HG03432 (cell line): ENCODE data around the gene IER5L.
"Not testable (repeated sequence)": the region's sequence is repeated elsewhere in the genome, so short reads cannot be mapped to it uniquely, and the experiment has no call there.

ENCODE experiments used
- ATAC-seq: cut with Tn5 transposase; IDR thresholded peaks from one replicate; pipeline ENCODE4 v1.9.1; 2021; ENCODE audit warnings: mild to moderate bottlenecking, moderate library complexity; ENCODE audit not compliant: unreplicated experiment

Gene IER5L

DNA sequence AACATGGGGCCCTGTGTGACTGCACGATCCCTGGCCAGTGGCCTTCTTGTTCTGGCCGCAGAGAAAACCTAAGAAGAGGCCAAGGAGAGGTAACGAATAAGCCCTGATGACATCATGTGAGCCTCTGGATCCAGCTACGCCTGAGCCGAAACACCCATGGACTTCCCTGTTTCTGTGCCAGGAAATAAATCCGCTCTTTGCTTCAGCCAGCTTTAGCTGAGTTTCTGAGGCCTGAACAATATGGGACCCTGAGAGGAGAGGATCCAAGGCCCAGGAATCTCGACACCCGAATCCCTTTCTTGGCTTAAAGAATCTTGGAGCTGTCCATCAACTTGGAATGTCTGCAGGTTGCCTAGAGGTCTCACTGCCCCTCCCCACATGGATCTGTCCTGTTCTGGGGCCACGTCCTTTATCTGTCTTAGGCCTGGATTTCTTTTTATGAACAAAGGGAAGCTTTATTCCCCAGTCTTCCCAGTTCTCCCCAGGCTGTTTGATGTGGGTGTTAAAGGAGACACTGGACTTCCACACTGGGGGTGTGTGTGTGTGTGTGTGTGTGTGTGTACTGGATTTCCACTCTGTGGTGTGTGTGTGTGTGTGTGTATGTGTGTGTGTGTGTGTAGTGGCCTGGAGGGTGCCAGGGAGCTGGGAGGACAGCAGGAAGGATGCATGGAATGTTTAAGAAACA lies 13.7 kb downstream of the IER5L start:
- ATAC-seq: no peak

DNA sequence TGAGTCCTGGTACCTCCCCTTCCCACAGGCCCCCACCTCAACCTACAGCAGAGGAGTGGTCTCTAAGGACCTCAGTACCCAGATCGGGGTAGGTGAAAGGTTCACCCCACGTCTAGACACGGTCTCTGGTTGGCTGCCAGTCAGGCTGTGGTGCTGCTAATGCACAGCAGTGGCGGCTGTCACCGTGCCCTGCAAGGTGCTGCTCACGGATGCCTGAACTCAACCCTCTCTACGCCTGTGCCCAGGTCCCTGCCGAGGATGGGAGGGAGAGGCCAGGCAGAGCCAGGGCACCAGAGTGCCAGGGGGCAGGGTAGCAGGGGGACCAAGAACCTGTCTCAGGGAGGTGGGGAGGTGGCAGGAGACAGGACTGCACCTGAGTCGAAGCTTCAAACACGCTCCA lies 14.3 kb downstream of the IER5L start:
- ATAC-seq: no peak

DNA sequence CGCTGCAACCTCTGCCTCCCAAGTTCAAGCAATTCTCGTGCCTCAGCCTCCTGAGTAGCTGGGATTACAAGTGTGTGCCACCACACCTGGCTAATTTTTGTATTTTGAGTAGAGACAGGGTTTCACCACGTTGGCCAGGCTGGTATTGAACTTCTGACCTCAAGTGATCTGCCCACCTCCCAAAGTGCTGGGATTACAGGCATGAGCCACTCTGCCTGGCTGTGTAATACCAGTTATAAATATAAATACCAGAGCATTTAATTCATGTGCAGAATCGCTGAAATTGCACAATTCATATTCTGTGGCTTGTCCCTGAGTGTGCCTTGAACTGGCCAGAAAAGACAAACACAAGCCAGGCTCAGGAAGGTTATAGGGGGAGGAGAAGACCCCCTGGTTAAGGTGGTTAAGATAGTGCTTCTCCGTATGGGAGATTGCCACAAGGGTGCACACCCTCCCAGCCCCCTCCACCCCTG lies 14.8 kb downstream of the IER5L start:
- not testable (repeated sequence) for ATAC-seq

DNA sequence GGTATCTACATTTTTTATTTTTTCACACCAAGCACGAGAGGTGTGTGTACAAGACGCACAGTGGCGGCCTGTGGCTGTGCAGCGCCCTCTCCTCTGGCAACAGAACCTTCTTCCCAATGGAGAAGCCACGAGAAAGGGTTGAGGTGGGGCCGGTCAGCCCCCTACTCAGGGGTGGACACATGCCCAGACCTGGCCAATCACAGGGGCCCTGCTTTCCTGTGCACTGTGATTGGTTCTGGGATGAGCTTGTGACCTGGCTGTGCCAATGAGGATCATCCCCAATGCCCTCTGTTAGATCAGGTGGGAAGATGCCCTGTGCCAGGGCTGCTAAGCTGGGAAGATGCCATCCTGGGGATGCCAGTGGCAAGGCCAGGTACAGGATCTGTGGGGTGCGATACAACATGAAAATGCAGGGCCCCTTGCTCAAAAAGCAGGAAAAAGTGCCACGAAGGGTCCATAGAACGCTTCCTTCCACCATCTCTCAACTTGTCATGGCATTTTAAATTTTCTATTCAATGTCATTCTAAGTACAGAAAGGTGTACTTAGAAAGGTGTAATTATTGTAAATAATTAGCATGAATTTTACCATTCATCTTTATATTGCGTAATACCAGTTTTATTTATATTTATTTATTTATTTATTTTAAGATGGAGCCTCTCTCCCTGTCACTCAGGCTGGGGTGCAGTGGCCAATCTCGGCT lies 15.4 kb downstream of the IER5L start:
- no peak for ATAC-seq

DNA sequence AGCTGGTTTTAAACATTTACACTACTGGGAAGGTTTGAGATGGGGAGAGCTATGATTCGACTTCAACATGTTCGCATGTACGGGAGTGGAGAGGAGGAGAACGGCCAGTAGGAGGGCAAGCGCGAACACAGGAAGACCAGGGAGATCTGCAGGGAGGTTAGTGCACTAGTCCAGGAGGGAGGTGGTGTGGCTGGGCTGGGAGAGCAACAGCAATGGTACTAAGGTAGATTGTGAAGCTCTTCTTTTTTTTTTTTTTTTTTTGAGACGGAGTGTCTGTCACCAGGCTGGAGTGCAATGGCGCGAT lies 16.6 kb downstream of the IER5L start:
- no peak for ATAC-seq

DNA sequence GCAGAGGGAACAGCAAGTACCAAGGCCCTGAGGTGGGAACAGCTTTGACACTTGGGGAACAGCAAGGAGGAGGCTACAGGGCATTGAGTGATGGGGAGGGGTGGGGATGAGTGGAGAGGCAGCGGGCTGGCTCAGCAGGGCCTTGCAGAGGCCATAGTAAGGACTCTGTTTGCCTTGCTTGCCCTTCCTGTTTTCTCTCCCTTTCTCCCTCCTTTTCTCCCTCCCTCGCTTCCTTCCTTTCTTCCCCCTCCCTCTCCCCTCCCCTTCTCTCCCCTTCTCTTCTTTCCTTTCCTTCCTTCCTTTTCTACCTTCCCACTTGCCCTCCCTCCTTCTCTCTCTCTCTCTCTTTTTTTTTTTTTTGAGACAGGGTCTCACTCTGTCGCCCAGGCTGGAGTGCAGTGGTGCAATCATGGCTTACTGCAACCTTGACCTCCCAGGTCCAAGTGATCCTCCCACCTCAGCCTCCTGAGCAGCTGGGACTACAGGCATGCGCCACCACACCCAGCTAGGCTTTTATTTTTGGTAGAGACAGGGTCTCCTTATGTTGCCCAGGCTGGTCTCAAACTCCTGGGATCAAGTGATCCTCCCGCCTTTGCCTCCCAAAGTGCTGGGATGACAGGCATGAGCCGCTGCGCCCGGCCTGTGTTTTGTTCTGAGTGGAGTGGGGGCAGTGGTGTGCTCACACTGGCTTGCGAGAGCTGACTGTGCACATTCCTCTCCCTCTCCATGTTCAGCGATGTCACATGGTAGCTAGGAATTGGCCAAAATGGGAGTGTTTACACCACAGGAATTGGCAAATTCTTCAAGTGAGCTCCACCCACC lies 17.1 kb downstream of the IER5L start:
- ATAC-seq: no peak

DNA sequence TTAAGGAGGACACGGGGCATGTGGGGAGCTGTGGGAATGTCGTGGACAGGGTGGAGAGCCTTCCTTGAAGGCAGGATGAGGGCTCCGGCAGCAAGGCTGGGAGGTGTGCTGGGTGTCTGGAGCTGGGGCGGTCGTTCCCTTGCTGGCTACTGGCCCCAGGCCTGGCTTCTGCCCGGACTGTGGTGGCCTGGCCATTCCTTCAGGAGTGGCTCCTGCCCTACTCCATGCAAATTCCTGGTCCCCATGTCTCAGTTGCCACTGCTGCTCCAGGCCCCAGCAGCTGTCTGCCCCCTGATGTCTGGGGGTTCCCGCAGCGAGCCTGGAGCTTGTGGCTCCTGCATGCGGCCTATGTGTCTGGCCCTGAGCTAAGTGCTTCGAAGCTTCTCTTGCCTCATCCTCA lies 21.9 kb downstream of the IER5L start:
- no peak for ATAC-seq

DNA sequence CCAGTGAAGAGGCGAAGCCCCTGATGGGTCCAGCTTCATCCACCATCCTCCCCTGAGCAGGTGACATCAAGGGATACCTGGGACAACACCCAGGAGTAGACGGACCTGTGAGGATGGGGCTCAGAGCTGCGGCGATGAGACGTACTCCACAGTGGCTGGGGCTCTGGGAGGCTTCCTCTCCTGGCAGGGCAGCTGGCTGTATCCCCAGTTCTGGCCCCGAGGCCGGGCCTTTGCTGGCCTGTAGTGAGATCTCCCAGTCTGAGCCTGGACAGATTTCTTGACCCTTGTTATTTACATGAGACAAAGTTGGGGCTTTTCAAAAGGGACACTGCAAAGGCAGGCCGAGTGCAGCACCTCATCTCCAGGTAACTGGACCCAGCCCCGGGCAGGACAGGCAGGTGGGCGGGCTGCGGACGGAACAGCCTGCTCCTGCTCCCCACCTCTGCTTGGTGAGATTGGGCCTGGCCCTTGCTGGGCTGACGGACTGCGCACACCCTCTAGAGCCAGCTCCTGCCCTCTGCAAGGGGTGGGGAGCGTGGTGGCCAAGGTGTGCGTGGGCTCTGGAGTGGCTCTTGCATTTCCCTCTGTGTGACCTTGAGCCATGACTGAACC lies 23.1 kb downstream of the IER5L start:
- ATAC-seq: no peak

DNA sequence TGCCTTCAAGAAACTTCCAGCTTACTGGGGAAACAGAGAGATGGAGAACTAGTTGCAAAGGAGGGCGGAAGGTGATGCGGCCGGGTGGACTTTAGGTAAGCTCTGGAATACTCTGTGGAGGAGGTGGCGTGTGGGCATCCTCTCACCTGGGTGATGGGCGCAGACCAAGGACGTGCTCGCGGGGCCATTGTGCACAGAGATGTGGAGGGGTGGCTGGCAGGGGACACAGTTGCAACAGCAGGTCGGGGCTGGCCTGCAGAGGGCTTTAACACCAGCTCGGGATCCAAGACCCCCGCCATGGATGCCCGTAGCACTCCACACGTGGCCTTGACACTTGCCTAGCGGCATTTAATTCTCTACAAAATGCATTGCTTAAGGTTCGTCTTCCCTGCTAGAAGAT lies 26.6 kb downstream of the IER5L start:
- no peak for ATAC-seq

DNA sequence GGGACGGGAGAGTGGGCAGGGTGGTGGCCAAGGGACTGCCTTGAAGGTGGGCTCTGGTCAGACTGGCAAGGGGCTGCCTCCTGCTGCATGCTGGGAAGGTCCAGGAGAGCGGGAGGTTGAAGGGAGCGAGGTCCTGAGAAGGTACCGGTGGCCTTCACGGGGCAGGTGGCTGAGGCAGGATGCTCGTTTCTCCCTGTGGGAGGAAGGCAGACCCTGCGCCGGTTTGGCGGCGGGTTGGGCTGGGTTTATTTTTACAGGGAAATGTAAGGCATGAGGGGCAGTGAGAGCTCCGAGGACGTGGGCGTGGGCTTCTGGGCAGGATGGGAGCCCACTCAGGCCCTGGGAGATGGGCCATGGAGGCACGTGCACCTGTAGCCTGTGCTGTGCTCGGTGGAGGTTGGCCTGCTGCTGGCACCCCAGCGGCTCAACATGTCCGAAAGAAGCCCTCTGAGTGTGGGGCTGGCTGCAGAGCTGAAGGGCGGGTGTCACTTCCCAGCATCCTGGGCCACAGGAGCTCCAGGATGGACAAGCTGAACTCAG lies 27.3 kb downstream of the IER5L start:
- no peak for ATAC-seq

DNA sequence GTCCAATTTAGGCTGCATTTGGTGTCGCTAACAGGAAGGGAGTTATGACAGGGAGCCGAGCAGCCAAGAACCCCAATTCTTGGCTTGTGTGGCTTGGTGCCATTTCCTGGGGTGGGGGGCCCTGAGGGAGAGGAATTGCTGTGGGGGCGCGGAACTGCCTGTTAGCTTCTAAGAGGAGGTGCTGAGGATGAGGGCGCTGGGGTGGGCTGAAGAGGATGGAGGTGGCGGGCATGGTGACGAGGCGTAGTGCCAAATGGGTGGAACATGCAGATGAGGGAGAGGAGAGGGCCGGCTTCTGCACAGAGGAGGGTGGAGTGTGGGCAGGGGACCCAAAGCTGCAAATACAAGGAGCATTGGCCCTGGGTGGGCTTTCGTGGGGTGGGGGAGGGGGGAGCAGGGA lies 27.9 kb downstream of the IER5L start:
- ATAC-seq: no peak

DNA sequence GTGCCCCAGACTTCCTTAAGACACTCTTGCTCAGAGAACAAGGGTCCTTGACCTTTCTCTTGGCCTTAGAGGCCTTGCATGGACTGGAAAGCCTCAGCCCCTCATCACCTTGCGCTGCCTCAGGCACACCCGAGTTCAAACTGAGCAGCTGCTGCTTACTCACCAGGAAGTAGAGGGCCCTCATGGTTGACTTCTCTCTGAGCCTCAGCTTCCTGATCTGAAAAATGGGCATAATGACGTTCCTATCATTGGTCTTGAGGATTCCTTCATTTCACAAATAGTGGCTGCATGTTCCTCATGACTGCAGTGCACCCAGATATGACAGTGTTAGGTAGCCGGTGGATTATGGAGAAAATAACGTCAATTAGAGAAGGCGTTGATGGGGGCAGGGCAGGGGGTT lies 28.6 kb downstream of the IER5L start:
- no peak for ATAC-seq

DNA sequence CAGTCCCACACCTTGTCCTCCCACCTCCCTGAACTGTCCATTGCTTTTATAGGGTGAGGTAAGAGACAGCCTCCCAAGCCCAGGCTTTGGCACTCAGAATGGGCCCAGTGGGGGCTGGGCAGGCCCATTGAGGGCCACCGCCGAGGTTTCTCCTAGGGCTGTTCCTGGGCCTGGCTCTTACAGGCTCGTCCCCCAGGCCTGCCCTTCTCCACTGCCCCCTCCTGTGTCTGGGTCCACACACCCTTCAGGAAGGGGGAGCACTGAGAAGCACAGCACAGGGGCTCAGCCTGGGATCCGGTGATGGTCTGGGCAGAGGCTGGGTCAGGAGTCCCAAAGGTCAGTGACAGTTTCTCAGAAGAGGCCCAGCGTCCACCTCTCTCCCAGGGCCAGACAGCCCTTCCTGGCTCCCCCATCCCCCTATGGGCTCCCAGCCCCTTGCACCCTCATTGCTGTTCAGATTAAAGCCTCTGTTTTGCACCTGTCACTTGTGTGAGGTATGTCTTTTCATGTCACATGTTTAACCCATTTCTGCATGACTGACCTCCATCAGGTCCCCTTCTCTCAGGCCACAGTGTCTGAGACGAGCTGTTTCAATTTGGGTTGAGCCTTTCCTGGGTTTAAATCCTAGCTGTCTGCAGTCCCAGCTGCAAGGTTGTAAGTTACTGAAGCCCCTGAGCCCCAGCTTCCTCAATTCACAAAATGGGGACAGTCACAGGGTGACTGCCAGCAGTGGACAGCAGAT lies 29.4 kb downstream of the IER5L start:
- ATAC-seq: no peak

DNA sequence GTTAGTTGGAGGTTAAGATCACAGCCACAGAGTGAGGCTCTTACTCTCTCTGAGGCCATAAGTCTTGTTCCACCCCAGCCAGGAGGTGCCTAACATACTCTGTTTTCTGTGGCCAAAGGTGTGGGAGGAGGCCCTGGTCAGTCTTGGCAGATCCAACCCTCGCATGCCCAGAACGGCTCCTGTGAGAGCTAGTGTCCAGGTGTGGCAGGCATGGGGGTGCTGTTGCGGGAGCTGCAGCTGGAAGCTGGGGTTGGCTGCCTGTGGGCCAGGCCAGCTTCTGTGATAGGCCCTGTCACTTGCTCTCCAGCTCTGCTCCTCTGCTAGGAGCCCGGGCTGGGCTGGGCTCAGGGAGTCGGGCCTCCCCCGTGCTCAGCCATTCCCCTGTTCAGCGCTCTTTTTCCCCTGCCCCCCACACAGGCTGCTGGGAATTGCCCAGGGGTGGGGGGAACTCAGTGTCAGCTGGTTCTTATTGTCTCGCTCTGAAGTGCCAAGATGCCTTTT lies 31.6 kb downstream of the IER5L start:
- no peak for ATAC-seq

DNA sequence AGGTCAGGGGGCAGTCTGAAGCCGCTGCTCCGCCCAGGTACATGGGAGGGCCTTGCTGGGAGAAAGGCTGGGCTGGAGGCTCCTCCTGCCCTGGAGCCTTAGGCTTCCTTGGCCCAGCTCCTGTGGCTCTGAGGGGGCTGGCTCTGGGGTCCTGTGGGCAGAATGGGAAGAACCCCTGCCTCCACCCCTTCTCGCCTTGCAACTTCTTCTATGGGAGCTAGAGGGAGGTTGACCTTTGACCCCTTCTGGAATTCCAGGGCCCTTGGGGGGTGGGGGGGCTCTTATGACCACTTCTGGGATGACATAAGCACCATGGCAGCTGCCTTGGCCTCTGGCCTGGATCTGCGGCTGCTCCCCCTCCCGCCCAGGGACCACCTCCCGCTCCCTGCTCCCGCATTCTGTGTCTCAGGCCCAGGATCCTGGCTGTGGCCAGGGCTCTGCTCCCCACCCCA lies 32.2 kb downstream of the IER5L start:
- no peak for ATAC-seq

DNA sequence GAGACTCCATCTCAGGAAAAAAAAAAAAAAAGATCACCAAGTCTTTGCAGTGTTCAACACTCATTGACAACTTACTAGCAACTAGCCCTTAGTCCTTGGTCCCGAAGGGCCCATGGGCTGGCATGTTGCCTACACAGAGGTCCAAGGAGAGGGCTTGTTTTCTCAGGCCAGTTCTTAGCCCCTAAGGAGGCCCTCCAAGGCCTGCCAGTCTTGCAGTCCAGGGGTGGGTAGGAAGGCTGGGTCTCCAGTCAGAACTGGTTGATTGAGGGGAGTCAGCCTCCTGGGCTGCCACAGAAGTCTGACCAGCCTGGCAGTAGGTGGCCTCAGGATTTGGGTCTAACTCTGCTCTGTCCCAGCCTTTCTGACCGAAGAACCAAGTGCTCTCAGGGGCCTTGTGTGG lies 32.7 kb downstream of the IER5L start:
- no peak for ATAC-seq

DNA sequence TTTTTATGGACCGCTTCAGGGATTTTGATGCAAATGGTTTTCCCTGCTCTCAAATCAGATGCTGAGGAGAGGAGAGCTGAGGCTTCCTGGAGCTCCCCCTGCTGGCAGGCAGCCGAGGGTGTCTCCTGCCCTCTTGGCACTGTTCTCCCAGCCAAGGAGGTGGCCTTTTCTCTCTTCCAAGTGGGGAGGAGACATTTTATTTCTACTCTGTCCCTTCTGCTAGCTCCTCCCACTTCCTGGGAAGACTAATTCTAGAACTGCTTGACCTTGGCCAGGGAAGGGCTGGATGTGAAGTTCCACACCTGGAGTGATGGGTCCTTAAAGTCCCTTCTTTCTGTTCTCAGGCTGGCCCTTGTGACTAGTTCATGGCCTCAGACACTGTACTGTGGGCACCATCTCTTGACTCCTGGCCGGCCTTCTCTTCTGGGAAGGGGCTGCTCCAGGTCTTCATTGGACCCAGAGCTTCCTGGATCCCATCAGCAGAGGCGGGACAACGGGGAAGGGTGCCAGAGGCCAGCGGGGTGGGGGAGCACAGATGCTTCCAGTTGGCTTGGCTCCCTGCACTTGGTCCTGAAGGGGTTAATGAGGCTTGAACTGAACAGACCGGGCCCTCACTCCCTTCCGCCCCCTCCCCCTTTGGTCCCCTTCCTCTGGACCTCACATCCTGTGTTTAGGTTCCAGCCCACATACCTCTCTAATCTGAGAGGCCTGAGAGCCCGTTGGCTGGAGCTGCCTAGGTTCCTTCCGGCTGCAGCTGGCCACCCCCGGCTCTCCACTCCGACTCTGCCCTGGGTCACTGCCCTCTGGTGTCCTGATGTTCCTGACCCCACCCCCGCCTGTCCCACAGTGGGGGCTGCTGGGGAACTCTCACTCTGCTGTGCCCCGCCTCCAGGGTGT lies 34.8 kb downstream of the IER5L start:
- no peak for ATAC-seq

DNA sequence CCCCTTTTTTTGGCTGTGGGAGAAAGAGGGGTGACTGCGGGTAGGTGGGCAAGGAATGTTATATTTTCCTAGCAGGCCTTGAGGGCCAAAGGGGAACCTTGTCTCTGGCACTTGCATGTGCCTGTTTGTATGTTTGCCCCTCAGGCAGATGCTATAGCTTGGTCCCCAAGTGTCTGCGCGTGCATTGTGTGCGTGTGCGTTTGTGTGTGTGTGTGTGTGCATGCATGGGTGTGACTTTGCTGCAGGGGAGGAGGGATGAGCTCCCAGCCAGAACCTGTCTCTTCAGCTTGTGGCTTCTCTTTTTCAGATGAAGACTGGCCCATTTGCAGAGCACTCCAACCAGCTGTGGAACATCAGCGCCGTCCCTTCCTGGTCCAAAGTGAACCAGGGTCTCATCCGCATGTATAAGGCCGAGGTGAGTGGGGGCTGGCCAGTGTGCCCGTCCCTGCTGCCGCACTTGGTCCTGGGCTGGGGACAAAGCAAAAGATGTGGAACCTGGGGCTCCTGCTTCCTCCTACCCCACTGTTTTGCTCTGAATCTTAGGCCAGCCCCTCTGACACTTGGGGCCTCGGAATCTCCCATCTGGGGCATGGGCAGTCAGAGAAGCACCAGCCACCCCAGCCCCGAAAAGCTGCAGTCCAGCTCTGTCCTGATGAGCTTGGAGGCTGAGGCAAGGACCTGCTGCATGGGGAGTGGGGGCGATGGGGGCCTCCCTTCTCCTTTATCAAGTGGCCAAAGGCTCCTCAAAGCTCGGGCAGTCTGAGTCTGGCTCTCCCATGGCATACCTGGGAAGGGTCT lies 35.7 kb downstream of the IER5L start:
- ATAC-seq: no peak
